Neural crest cell (in vitro differentiated cells): ENCODE data around the gene UBQLN4. TPM values are rescaled to one million over a fixed set of nuclear protein-coding genes. Genes with fewer than 3 reads are reported as not detected.

ENCODE experiments used
- DNase-seq: peaks from one replicate; pipeline ENCODE4 v3.0.0; 2021; ENCODE audit warnings: low read depth, mixed read lengths, low spot score
- H3K27ac Mint-ChIP-seq: one replicate; pipeline ENCODE4 v1.8.0; 2021; ENCODE audit warnings: mild to moderate bottlenecking, mixed read lengths; ENCODE audit not compliant: unreplicated experiment
- H3K27me3 Mint-ChIP-seq: 2 replicates; pipeline ENCODE4 v1.8.0; 2021; ENCODE audit warnings: low read depth, mild to moderate bottlenecking, mixed read lengths
- H3K36me3 Mint-ChIP-seq: 2 replicates; pipeline ENCODE4 v1.8.0; 2021; ENCODE audit warnings: low read depth, mild to moderate bottlenecking, mixed read lengths
- H3K4me1 Mint-ChIP-seq: 2 replicates; pipeline ENCODE4 v1.8.0; 2021; ENCODE audit warnings: mixed read lengths
- H3K4me3 Mint-ChIP-seq: one replicate; pipeline ENCODE4 v1.8.0; 2021; ENCODE audit warnings: mild to moderate bottlenecking, mixed read lengths
- H3K9me3 Mint-ChIP-seq: 2 replicates; pipeline ENCODE4 v1.8.0; 2021; ENCODE audit warnings: mixed read lengths
- total RNA-seq: library from RNA; stranded (reverse); gene quantifications from 2 replicates; pipeline ENCODE4 v1.2.1, GENCODE V29; 2021
- TF ChIP-seq, protein P1 (sequence below): fragments of 200-600 bp; sonication (generic); conservative IDR thresholded peaks from 2 replicates; pipeline ENCODE4 v1.5.0; 2021; ENCODE audit warnings: antibody characterized with exemption, mild to moderate bottlenecking

Gene UBQLN4
- total RNA-seq, 1 donor from 2014 or later = 78.0 TPM

DNA sequence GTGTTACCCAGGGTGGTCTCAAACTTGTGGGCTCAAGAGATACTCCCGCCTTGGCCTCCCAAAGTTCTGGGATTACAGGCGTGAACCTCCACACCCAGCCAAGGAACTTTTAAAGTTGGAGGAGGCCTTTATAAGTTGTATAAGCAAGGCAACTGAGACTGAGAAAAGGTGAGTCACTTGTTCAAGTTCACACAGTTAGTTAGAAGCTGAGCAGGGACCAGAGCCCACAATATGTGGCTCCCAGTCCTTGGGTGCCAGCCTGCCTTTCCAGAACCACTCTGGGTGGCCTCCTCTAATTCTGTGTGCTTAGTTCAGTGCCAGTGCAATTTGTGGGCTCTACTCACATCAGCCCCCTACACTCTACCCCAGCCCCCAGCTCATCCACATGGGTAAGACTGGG lies 11.0 kb upstream of the UBQLN4 start:
- Mint-ChIP-seq H3K27ac (no peak overlapping the region), H3K36me3 (no peaks in the 10 kb centered on the region), H3K9me3 (no peaks in the 10 kb centered on the region), H3K27me3 (peaks cover 5% of the 10 kb centered on the region), H3K4me3 (no peak overlapping the region), H3K4me1 (peaks cover 28% of the 10 kb centered on the region)
- DNase-seq = no peak
- TF ChIP-seq, protein P1, sequence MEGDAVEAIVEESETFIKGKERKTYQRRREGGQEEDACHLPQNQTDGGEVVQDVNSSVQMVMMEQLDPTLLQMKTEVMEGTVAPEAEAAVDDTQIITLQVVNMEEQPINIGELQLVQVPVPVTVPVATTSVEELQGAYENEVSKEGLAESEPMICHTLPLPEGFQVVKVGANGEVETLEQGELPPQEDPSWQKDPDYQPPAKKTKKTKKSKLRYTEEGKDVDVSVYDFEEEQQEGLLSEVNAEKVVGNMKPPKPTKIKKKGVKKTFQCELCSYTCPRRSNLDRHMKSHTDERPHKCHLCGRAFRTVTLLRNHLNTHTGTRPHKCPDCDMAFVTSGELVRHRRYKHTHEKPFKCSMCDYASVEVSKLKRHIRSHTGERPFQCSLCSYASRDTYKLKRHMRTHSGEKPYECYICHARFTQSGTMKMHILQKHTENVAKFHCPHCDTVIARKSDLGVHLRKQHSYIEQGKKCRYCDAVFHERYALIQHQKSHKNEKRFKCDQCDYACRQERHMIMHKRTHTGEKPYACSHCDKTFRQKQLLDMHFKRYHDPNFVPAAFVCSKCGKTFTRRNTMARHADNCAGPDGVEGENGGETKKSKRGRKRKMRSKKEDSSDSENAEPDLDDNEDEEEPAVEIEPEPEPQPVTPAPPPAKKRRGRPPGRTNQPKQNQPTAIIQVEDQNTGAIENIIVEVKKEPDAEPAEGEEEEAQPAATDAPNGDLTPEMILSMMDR = no peak

DNA sequence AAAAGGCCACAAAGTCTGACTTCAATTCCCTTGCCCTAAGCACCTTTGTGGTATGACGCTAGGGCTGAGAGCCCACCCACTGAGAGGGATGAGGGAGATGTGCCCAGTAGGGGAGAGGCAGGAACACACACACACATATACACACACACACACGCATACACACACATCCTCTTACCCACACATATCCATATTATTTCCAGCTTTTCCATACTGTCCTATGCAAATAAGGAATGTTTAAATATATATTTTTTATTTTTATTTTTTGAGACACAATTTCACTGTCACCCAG lies 10.3 kb upstream of the UBQLN4 start:
- peaks cover 3% of the 10 kb centered on the region for H3K27me3 Mint-ChIP-seq
- DNase-seq = no peak
- no peaks in the 10 kb centered on the region for H3K9me3 Mint-ChIP-seq
- no peak overlapping the region for H3K4me3 Mint-ChIP-seq
- TF ChIP-seq, protein P1 = no peak
- no peak overlapping the region for H3K27ac Mint-ChIP-seq
- no peaks in the 10 kb centered on the region for H3K36me3 Mint-ChIP-seq
- peaks cover 28% of the 10 kb centered on the region for H3K4me1 Mint-ChIP-seq

DNA sequence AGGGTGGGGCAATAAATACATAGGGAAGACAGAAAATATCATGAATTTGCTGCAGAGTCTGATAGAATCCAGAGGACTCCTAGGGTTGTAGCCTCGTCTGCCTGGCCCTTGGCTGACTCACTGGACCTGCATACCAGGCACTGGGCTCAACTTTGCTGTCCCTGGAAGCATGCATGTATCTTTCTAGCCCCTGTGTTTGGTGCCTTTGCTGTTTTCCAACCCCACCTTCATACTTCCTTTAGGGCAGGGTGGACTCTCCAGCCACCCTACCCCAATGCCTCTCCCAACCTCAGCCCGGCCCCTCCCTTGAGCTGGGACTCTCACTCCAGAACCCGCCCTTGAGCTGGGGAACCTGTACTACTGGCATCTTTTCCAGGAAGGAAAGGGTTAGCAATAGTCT lies 8.6 kb upstream of the UBQLN4 start:
- Mint-ChIP-seq H3K36me3 (peaks cover 2% of the 10 kb centered on the region), H3K4me1 (peaks cover 28% of the 10 kb centered on the region), H3K27ac (peak overlapping the region; percentile 50), H3K4me3 (peak overlapping the region; percentile 6), H3K9me3 (no peaks in the 10 kb centered on the region), H3K27me3 (peaks cover 3% of the 10 kb centered on the region)
- DNase-seq = no peak
- TF ChIP-seq, protein P1 = no peak

DNA sequence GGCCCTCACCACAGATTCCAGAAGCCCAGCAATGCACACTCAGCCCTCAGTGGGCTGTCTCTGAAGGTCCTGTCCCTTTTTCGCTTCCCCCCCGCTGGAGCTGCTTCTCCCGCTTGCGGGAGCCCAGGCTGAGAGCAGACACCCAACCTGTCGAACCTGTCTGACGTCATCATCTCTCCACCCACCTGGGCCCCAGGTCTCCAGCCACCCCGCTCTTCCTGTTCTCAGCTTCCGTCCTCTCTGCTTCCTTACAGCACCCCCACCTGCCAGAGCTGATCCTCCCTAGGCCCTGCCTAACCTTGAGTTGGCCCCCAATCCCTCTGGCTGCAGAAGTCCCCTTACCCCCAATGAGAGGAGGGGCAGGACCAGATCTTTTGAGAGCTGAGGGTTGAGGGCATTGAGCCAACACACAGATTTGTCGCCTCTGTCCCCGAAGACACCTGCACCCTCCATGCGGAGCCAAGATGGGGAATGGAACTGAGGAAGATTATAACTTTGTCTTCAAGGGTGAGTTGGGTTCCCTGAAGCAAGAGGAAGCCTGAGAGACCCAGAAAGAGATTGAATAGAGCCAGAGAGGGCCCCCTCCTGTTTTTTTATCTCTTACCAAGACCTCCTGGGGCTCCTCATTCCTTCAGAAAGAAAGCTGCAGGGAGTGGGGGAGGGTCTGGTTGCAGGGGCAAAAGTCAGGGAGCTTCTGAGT lies 7.5 kb upstream of the UBQLN4 start, which contains the start of gene RAB25:
TSS of gene RAB25 (plus strand) at position 224 of the 700 bp plus-strand sequence. CDS start at position 465, 241 bp downstream.
- H3K4me1 Mint-ChIP-seq = peaks cover 27% of the 10 kb centered on the region
- peak within 1 kb of the TSS; percentile 62 for H3K27ac Mint-ChIP-seq
- peaks cover 2% of the 10 kb centered on the region for H3K36me3 Mint-ChIP-seq
- H3K4me3 Mint-ChIP-seq = peak within 1 kb of the TSS; percentile 6
- DNase-seq = no peak
- H3K27me3 Mint-ChIP-seq = no peaks in the 10 kb centered on the region
- H3K9me3 Mint-ChIP-seq = no peaks in the 10 kb centered on the region
- TF ChIP-seq, protein P1 = no peak

DNA sequence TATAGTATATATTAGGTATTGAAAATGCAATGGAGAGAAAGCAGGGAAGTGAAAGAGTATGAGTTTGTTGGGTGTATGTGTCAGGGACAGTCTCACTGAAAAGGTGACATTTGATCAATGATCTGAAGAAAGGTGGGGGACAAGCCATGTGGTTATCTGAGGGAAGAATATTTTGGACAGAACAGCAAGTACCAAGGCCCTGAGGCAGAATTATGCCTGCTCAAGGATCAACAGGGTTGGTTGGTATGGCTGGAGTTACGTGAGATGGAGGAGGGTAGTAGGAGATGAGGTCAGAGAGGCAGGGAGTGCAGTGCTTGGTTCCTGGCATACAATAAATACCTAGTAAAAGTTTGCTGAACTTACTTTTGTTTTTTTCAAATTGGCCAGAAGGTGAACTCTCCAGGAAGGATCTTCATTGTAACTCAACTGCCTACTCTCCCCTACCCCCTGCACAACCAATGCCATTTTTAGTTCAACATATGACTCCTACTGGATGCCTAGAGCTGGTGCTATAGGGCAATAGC lies 2.8 kb upstream of the UBQLN4 start:
- Mint-ChIP-seq H3K27ac (no peak overlapping the region), H3K4me3 (peak overlapping the region; percentile 44), H3K9me3 (no peaks in the 10 kb centered on the region), H3K4me1 (peaks cover 44% of the 10 kb centered on the region), H3K36me3 (peaks cover 2% of the 10 kb centered on the region), H3K27me3 (peaks cover 2% of the 10 kb centered on the region)
- TF ChIP-seq, protein P1 = no peak
- DNase-seq = no peak
